Prostate gland (tissue), 2 donors: Measurements from ENCODE around the gene AGBL4.

Source experiments
- POLR2A ChIP-seq: fragments of 450-650 bp; IDR thresholded peaks from one replicate; pipeline ENCODE4 v1.6.1; 2016; ENCODE audit warnings: antibody characterized with exemption, mild to moderate bottlenecking
- TF ChIP-seq, protein P1 (sequence below), 4 experiments: fragments of 200-600 bp in 2 of 4; fragments of 450-650 bp in 2 of 4; sonication (generic) in 2 of 4; IDR thresholded peaks; 1 replicate in 3 of 4; 2 replicates in 1 of 4; pipeline ENCODE4 v1.5.1; 2016 to 2019; ENCODE audit warnings: antibody characterized with exemption in 4 of 4, mild to moderate bottlenecking in 2 of 4, moderate library complexity in 2 of 4

GRCh38 chr1:48789903-48790302 is 1233.9 kb downstream of the AGBL4 start:
- TF ChIP-seq, protein P1, sequence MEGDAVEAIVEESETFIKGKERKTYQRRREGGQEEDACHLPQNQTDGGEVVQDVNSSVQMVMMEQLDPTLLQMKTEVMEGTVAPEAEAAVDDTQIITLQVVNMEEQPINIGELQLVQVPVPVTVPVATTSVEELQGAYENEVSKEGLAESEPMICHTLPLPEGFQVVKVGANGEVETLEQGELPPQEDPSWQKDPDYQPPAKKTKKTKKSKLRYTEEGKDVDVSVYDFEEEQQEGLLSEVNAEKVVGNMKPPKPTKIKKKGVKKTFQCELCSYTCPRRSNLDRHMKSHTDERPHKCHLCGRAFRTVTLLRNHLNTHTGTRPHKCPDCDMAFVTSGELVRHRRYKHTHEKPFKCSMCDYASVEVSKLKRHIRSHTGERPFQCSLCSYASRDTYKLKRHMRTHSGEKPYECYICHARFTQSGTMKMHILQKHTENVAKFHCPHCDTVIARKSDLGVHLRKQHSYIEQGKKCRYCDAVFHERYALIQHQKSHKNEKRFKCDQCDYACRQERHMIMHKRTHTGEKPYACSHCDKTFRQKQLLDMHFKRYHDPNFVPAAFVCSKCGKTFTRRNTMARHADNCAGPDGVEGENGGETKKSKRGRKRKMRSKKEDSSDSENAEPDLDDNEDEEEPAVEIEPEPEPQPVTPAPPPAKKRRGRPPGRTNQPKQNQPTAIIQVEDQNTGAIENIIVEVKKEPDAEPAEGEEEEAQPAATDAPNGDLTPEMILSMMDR (IDR thresholded peaks at IDR 0.05) = no peak
- no peak for TF ChIP-seq POLR2A
